H9 (cell line): ENCODE results near the gene TIAM1. TPM values are rescaled to one million over a fixed set of nuclear protein-coding genes. Genes with fewer than 3 reads are reported as not detected.

Source experiments
- DNase-seq: peaks from one replicate; pipeline ENCODE4 v3.0.0-alpha.2; 2017
- H2AFZ ChIP-seq: one replicate; pipeline ENCODE4 v1.6.1; 2013; ENCODE audit warnings: mild to moderate bottlenecking, low read length, control low read depth, moderate library complexity
- H2AK5ac ChIP-seq: 2 replicates; pipeline ENCODE4 v1.6.1; 2013; ENCODE audit warnings: low read length, control low read depth, mixed read lengths; ENCODE audit not compliant: insufficient read length
- H2BK120ac ChIP-seq: one replicate; pipeline ENCODE4 v1.6.1; 2013; ENCODE audit warnings: low read depth, mild to moderate bottlenecking, low read length, control low read depth, inconsistent platforms; ENCODE audit not compliant: poor library complexity, severe bottlenecking
- H2BK12ac ChIP-seq: 2 replicates; pipeline ENCODE4 v1.6.1; 2013; ENCODE audit warnings: low read length, control low read depth, mixed read lengths, low read depth; ENCODE audit not compliant: insufficient read length
- H2BK15ac ChIP-seq: 2 replicates; pipeline ENCODE4 v1.6.1; 2013; ENCODE audit warnings: low read depth, low read length, control low read depth
- H2BK20ac ChIP-seq: one replicate; pipeline ENCODE4 v1.6.1; 2013; ENCODE audit warnings: low read depth, mild to moderate bottlenecking, low read length, control low read depth, inconsistent platforms; ENCODE audit not compliant: poor library complexity, severe bottlenecking
- H2BK5ac ChIP-seq: 2 replicates; pipeline ENCODE4 v1.6.1; 2013; ENCODE audit warnings: low read length, control low read depth, mixed read lengths; ENCODE audit not compliant: insufficient read length
- H3K14ac ChIP-seq: 2 replicates; pipeline ENCODE4 v1.6.1; 2013; ENCODE audit warnings: low read length, control low read depth; ENCODE audit not compliant: insufficient read depth
- H3K18ac ChIP-seq: 2 replicates; pipeline ENCODE4 v1.6.1; 2013; ENCODE audit warnings: low read depth, mild to moderate bottlenecking, mixed read lengths, low read length, control low read depth; ENCODE audit not compliant: insufficient read length
- H3K23ac ChIP-seq: 2 replicates; pipeline ENCODE4 v1.6.1; 2013; ENCODE audit warnings: low read length, control low read depth, mixed read lengths, low read depth; ENCODE audit not compliant: insufficient read length
- H3K23me2 ChIP-seq: 2 replicates; pipeline ENCODE4 v1.6.1; 2013; ENCODE audit warnings: low read depth, mild to moderate bottlenecking, mixed read lengths, low read length, control low read depth; ENCODE audit not compliant: insufficient read length, poor library complexity, severe bottlenecking
- H3K27ac ChIP-seq: 2 replicates; pipeline ENCODE4 v1.5.1; 2013; ENCODE audit warnings: low read length, control low read depth, mixed read lengths, low read depth; ENCODE audit not compliant: insufficient read length
- H3K27me3 ChIP-seq: 2 replicates; pipeline ENCODE4 v1.6.1; 2013; ENCODE audit warnings: low read length, control low read depth, inconsistent platforms; ENCODE audit not compliant: insufficient read depth
- H3K4ac ChIP-seq: 2 replicates; pipeline ENCODE4 v1.6.1; 2013; ENCODE audit warnings: low read depth, mild to moderate bottlenecking, control low read depth, inconsistent platforms, low read length, moderate library complexity
- H3K4me1 ChIP-seq: 2 replicates; pipeline ENCODE4 v1.6.1; 2013; ENCODE audit warnings: low read length, control low read depth, inconsistent platforms; ENCODE audit not compliant: insufficient read depth
- H3K4me2 ChIP-seq: 2 replicates; pipeline ENCODE4 v1.6.1; 2013; ENCODE audit warnings: low read length, control low read depth, mixed read lengths; ENCODE audit not compliant: insufficient read length, insufficient read depth
- H3K56ac ChIP-seq: 2 replicates; pipeline ENCODE4 v1.6.1; 2013; ENCODE audit warnings: low read depth, mild to moderate bottlenecking, mixed read lengths, low read length, control low read depth; ENCODE audit not compliant: insufficient read length
- H3K79me1 ChIP-seq: 2 replicates; pipeline ENCODE4 v1.6.1; 2013; ENCODE audit warnings: low read depth, mild to moderate bottlenecking, moderate library complexity, low read length, control low read depth, inconsistent platforms; ENCODE audit not compliant: insufficient read depth, poor library complexity, severe bottlenecking
- H3K79me2 ChIP-seq: 2 replicates; pipeline ENCODE4 v1.6.1; 2013; ENCODE audit warnings: low read length, control low read depth, inconsistent platforms; ENCODE audit not compliant: insufficient read depth
- H3K9ac ChIP-seq: 2 replicates; pipeline ENCODE4 v1.6.1; 2013; ENCODE audit warnings: low read length, control low read depth, mixed read lengths; ENCODE audit not compliant: insufficient read length; ENCODE audit errors: extremely low read depth
- H3K9me3 ChIP-seq: one replicate; pipeline ENCODE4 v1.6.1; 2013; ENCODE audit warnings: low read depth, low read length, inconsistent platforms; ENCODE audit not compliant: control insufficient read depth
- H3T11ph ChIP-seq: one replicate; pipeline ENCODE4 v1.6.1; 2013; ENCODE audit warnings: mild to moderate bottlenecking, low read length, control low read depth, inconsistent platforms
- H4K20me1 ChIP-seq: one replicate; pipeline ENCODE4 v1.6.1; 2013; ENCODE audit not compliant: control insufficient read depth, insufficient read length, insufficient read depth
- H4K5ac ChIP-seq: 2 replicates; pipeline ENCODE4 v1.6.1; 2013; ENCODE audit warnings: low read depth, mild to moderate bottlenecking, mixed read lengths, low read length, control low read depth; ENCODE audit not compliant: insufficient read length
- H4K8ac ChIP-seq: replicated peaks from 2 replicates; pipeline ENCODE4 v1.6.1; 2013; ENCODE audit warnings: low read length, control low read depth, mixed read lengths, low read depth; ENCODE audit not compliant: insufficient read length
- H4K91ac ChIP-seq: 2 replicates; pipeline ENCODE4 v1.6.1; 2013; ENCODE audit warnings: low read depth, mild to moderate bottlenecking, moderate library complexity, mixed read lengths, low read length, control low read depth; ENCODE audit not compliant: insufficient read length
- H3K27ac Mint-ChIP-seq, 3 experiments: 2 replicates in 2 of 3; 3 replicates in 1 of 3; pipeline ENCODE4 v1.8.0; 2020 to 2021; ENCODE audit warnings: mixed read lengths in 3 of 3, mild to moderate bottlenecking in 1 of 3, moderate library complexity in 1 of 3
- H3K27me3 Mint-ChIP-seq: 2 replicates; pipeline ENCODE4 v1.8.0; 2021; ENCODE audit warnings: low read depth, mild to moderate bottlenecking, moderate library complexity, mixed read lengths
- H3K36me3 Mint-ChIP-seq, 3 experiments: 2 replicates in 2 of 3; 3 replicates in 1 of 3; pipeline ENCODE4 v1.8.0; 2020 to 2021; ENCODE audit warnings: low read depth in 3 of 3, mixed read lengths in 3 of 3; ENCODE audit not compliant: insufficient read depth in 1 of 3
- H3K4me1 Mint-ChIP-seq, 2 experiments: 2 replicates each; pipeline ENCODE4 v1.8.0; 2020; ENCODE audit warnings: mixed read lengths in 2 of 2
- H3K4me3 Mint-ChIP-seq, 2 experiments: 2 replicates in 1 of 2; 3 replicates in 1 of 2; pipeline ENCODE4 v1.8.0; 2020 to 2021; ENCODE audit warnings: mild to moderate bottlenecking in 2 of 2, mixed read lengths in 2 of 2, moderate library complexity in 1 of 2
- H3K9me3 Mint-ChIP-seq, 2 experiments: 2 replicates in 1 of 2; 3 replicates in 1 of 2; pipeline ENCODE4 v1.8.0; 2020; ENCODE audit warnings: mild to moderate bottlenecking in 2 of 2, mixed read lengths in 2 of 2, moderate library complexity in 1 of 2
- CTCF ChIP-seq: fragments of 200-600 bp; sonication (generic); conservative IDR thresholded peaks from 3 replicates; pipeline ENCODE4 v1.8.0; 2021; ENCODE audit warnings: antibody characterized with exemption, mild to moderate bottlenecking
- WGBS: extraction: QIAGEN DNeasy Blood & Tissue Kit; methylation state at CpG from one replicate; pipeline ENCODE4 v1.1.7; 2013; ENCODE audit warnings: missing lambda C conversion rate, low lambda C conversion rate, mixed read lengths; ENCODE audit not compliant: insufficient read length; ENCODE audit errors: extremely low coverage; 5-methylcytosine and 5-hydroxymethylcytosine counted together
- total RNA-seq: library from RNA; stranded (reverse); gene quantifications from 2 replicates; pipeline ENCODE4 v1.2.1, GENCODE V29; 2021

TIAM1 gene
- total RNA-seq, 1 experiment from 2014 or later: 23.1 TPM

DNA sequence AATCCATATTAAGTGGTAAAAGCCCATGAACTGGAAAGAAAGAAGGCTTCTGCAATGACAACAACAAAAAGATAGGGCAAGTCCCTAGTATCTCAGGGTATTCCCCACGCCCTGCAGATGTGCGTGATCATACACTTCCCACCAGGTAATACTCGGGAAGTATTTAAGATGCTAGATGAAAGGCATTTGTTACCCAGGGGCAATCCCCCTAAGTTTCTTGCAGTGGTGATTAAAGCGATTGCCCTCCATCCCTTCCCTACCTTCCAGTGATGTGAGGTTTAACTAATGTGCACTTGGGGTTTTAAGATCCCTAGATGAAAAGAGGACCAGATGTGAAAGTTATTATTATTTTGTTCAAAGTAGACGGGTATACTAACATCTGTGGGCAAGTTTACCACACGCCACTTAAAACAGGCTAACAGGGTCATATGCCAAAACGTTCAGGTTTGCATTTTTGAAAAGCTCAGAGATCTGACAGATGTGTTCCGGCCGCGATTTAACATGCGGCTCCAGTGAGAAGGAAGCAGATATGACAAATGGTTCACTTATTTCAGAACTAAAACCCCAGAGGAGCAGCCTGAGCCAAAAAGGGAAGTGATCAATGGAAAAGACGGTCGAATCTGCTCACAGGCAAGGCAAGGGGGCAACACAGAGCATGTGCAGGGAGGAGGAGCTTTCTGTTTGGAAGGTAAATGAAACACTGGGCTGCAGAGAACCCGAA is 17.4 kb downstream of the TIAM1 start:
- H3K4me1 ChIP-seq: no peaks in the 10 kb centered on the region
- Mint-ChIP-seq H3K27me3 (no peaks in the 10 kb centered on the region), H3K36me3 (peaks cover 7 to 20% (median 18%) of the 10 kb centered on the region in 3 experiments), H3K9me3 (0 out of 5 replicates have a peak, but pooled peaks cover 0 to 4% of the 10 kb centered on the region in 2 experiments), H3K27ac (no peak overlapping the region), H3K4me3 (no peak overlapping the region), H3K4me1 (peaks cover 0 to 2% of the 10 kb centered on the region in 2 experiments; a peak in 1 of 4 replicates)
- no peak overlapping the region for H3K27ac ChIP-seq
- no peaks in the 10 kb centered on the region for H3K9me3 ChIP-seq
- no peak overlapping the region for H3K4me2 ChIP-seq
- H4K91ac ChIP-seq: no peak overlapping the region
- TF ChIP-seq CTCF: no peak
- H2AK5ac ChIP-seq: no peak overlapping the region
- H3K23ac ChIP-seq: no peak overlapping the region
- H2BK20ac ChIP-seq: no peak overlapping the region
- no peak overlapping the region for H4K5ac ChIP-seq
- H2BK5ac ChIP-seq: no peak overlapping the region
- H3K79me1 ChIP-seq: no peaks in the 10 kb centered on the region
- H3K23me2 ChIP-seq: no peaks in the 10 kb centered on the region
- no peak overlapping the region for H3K56ac ChIP-seq
- H3K4ac ChIP-seq: no peak overlapping the region
- H4K20me1 ChIP-seq: no peaks in the 10 kb centered on the region
- H3T11ph ChIP-seq: no peak overlapping the region
- H3K27me3 ChIP-seq: no peaks in the 10 kb centered on the region
- H2AFZ ChIP-seq: no peak overlapping the region
- no peaks in the 10 kb centered on the region; the same call in 1 of the 2 replicates for H3K79me2 ChIP-seq
- H3K18ac ChIP-seq: no peak overlapping the region
- no peak overlapping the region for H3K14ac ChIP-seq
- no peak overlapping the region for H2BK15ac ChIP-seq
- no CpG with 5 or more reads among the region's 14 CpGs for WGBS
- H2BK12ac ChIP-seq: no peak overlapping the region
- no peak overlapping the region for H4K8ac ChIP-seq
- H2BK120ac ChIP-seq: no peak overlapping the region
- H3K9ac ChIP-seq: no peak overlapping the region
- no peak for DNase-seq
